ENCODE results near the gene ALG2.
A peak's percentile ranks its signal among the peaks of the same experiment; 100 is the strongest.

ALG2 gene

DNA sequence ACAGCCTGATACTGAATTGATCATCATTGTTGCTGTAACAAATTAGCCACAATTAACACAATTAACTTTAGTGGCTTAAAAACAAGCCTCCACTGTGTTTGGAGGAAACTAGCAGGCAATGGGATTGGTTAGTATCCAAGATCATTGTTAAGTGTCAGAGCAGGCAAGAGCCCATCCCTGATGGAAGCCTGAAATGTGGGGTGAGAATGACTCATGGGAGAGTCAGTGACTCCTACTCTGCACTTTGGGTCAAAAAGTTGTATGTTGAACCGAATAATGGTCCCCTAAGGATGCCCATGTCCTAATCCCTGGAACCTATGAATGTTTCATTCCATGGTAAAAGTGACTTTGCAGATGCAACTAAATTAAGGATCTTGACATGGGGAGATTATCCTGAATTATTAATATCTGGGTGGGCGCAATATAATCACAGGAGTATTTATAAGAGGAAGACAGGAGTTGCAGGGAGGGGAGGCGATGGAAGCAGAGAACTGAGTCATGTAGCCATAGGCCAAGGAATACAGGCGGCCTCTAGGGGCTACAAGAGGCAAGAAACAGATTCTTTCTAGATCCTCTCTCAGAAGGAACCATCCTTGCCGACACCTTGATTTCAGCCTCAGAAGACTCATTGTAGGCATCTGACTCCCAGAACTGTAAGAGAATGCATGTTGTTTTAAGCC, 28.8 kb downstream of the ALG2 start:
- no peak for DNase-seq (ENCODE audit: low read depth in 2 of 2)

GRCh38 chr9:99190597-99191283, 31.0 kb downstream of the ALG2 start:
- DNase-seq (ENCODE audit: low read depth in 2 of 2), result no peak

DNA sequence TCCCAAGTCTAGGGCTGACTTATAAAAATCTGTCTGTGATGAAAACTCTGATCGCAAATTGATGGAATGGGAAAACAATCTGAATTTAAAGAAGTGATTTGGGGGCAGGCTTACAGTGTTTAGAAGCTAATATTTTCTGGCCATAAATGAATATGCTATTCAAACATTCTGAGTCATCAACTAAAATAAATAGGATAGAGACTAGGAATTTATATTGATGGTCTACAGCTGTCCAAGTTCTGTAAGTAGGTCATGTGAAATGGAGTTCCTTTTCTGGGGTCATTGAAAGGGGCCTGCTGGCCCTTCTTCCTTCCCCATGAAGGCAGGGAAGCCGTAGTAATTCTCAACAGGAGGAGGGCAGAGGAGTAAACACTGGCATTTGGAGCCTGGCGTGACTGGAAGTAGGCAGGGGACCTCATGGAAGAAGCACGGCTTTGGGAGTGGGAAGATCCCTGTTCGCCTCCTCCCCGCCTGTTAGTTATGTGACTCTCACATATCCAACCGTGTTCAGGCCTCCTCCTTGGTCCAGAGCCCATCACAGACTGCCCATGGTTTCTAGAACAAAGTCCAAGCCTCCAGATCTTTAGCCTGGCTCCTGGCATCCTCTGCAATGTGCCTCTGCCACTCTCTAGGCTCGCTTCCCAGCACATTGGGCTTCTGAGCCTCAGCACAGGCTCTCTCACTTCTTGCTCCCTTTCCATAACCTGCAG, 31.7 kb downstream of the ALG2 start:
- no peak for DNase-seq (ENCODE audit: low read depth in 2 of 2)

DNA sequence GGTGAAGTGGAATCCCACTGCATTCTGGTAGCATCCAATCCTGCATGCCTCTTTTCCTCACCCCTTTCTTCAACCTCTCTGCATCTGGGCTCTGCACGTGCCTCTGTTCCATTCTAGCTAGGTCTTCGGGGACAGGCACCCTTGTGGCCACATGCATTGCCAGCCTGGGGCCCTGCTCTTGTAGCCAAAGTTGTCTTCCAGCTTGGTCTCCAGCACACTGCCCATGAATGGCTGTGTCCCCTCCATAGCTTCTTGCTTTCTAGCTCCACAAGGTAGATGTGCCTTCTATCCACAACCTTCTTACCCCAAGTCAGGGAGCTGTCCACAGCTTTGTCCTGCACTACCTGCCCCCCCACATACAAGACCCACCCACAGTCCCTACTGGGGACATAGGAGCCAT, 32.6 kb downstream of the ALG2 start:
- DNase-seq (ENCODE audit: low read depth in 2 of 2), result no peak

GRCh38 chr9:99187311-99187710, 34.4 kb downstream of the ALG2 start:
- no peak for DNase-seq (ENCODE audit: low read depth in 2 of 2)

DNA sequence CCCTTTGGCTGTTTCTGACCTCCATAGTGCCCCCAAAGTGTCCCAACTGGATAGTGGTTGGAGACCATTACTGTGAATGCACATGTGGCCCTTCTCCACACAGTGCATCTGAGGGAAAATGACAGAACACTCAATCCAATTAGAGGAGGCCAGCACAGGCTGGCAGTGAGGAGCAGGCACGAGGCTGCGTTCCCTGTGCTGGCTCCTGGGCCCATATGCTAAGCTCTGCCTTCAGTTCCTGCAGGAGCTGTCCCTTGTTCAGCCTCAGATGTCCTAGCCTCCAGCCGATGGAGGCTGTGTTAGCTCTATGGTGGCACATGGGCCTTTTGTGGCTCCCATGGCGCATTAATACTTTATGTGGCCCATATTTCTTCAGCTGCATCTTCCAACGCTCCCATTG, 35.8 kb downstream of the ALG2 start:
- no peak for DNase-seq (ENCODE audit: low read depth in 2 of 2)

DNA sequence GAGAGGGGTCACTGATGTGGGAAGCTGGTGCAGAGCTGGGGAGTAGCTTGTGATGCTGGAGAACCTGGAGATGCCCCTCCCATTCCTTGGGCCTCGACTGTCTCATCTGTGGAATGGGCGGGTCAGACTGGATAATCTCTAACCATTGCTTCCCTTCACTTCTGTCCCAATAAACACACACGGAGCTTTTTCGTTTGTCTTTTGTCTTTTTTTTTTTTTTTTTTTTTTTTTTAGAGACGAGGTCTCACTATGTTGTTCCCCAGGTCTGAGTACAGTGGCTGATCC, 36.5 kb downstream of the ALG2 start:
- DNase-seq (ENCODE audit: low read depth in 2 of 2), result no peak

DNA sequence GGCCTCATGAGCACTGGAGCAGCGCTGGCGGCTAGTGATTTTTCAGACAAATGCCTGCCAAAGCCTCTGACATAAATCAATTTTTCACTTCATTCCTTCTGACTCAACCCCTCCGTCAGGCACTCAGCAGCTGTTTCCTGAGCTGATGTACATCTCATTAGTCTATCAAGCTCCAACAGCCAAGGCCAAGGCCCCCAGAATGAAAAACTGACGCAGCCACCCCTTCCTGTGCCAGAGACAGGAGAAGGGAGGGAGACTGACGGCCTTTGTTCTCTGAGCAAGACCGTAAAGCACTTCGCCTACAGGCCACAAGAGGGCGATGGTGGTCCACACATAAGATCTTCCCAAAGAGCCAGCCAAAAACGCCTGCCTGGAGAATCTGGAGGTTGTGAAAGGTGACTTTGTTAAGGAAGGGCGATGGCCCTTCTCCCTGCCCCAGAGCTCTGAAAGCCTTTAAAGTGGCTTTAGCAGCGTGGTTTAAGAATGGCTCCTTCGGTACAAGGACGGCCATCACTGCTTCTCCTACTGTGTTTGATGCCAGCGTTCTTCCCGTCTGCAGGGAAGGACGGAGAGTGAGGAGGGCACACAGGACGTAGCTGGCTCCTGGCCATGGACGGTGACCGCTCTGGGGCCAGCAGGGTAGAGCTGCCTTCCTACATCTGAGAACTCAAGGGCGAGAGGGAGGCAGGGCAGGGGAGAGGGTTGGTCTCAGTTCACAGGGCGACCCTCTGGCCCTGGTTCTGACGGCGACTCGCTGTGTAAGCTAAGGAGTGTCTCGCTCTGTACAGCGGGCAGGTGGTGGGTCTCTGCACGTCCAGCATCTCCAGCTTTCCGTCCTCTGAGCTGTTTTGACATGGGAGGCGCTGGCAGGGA, 37.0 kb downstream of the ALG2 start:
- peak; percentile 60 to 67 for DNase-seq (ENCODE audit: low read depth in 2 of 2)

DNA sequence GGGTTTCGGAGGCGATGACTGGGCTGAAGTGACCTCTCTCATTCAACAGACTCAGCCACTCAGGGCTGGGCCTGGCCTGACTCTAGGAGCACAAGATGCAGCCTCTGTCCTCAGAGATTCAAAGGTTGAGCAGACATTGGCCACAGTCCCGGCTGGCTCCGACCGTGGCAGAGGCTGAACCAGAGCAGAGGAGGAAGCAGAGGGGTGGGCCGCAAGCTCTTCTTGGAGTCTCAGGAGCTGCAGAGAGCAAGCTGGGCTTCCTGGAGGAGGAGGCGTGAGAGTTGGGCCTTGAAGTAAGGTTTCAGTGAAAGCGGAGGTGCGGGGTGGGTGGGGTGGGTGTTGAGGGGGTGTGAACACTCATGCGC, 37.6 kb downstream of the ALG2 start:
- no peak for DNase-seq (ENCODE audit: low read depth in 2 of 2)

DNA sequence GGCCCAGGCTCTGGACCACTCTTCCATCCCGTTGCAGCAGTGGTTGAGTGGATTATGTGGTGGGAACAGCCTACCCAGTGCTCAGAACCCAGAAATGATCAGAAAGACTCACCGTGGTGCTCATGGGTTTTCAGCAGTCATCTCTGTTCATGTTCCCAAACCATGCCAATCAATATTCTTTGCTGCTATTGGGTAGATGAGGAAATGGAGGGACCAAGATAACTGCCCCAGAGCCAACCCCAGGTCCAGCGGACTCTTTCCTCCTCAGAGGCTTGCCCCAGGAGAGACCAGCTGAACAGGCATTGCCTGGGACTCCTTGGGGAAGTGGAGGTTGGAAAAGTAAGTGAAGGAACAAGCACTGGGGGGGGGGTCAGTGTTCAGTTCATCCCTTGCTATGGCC, 38.1 kb downstream of the ALG2 start:
- DNase-seq (ENCODE audit: low read depth in 2 of 2), result no peak

DNA sequence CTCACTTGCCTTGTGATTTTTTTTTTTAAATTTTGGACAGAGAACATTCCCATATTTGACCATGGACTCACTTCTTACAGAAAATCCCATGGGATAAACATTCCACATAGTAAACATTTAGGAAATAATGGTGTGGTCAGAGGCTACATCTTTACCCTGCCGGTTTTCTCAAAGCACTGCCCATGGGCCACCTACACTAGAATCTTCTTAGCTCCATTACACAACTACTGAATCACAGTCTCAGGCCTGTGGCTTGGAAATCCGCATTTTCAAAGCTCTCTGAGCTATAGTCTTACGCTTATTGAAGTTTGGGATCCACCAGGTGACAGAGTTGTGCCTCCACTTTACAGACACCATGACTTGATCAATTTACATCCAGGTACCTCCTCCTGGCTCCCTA, 39.4 kb downstream of the ALG2 start:
- no peak for DNase-seq (ENCODE audit: low read depth in 2 of 2)

DNA sequence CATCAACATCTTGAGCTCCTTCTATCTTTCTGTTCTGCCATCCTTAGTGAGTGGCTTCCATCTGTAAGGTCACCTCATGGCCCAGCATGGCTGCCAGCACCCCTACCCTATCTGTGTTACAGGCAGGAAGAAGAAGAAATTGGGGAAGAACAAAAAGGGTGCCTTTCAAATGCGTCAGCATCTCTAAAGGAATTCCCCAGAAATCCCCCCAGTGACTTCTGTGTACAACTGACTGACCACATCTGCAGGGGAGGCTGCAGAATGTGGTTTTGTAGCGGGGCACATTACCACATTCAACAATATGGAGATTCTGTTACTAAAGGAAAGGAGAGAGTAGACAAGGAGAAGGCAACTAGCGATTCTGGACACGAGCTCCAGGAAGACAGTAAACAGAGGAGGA, 40.1 kb downstream of the ALG2 start:
- DNase-seq (ENCODE audit: low read depth in 2 of 2), result no peak

- no peak for DNase-seq (ENCODE audit: low read depth in 2 of 2)
These were observed 40.5 kb downstream of the ALG2 start for GRCh38 chr9:99181206-99181605.

DNA sequence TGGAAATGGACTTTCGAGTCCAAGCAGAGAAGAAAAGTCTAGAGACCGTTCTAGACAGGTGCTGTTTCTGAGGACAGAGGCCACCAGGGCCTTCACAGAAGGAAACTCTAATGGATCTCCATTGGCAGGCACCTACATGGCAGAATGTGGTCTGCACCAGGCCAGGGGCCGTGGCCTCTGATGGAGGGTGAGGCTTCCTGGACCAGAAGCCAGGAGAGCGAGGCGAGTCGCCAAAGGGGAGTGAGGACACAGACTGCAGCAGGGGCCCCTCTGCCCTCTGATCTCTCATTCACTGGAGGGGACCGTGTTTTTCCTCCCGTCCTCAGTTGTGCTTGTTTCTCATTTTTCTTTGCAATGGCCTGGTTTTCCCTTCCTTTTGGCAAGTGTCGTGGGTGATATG, 41.1 kb downstream of the ALG2 start:
- no peak for DNase-seq (ENCODE audit: low read depth in 2 of 2)

DNA sequence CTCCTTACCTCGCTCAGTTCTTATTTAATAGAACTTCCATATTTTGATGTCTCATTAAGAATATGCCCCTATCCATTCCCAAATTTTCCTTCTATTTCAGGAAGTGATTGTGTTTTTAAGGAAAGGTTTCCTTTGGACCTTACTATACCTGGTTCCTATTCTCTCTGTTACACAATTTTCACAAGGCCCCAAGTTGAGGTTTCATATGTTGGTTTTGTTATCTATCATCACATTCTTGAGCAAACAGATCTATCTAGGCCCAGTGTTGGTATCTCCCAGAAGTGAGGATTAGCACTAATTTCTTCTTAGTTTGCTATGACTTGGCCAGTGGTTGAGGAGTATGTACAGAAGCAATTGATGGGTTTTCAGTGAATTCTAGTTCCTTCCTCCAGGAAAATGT, 41.5 kb downstream of the ALG2 start:
- DNase-seq (ENCODE audit: low read depth in 2 of 2), result no peak

DNA sequence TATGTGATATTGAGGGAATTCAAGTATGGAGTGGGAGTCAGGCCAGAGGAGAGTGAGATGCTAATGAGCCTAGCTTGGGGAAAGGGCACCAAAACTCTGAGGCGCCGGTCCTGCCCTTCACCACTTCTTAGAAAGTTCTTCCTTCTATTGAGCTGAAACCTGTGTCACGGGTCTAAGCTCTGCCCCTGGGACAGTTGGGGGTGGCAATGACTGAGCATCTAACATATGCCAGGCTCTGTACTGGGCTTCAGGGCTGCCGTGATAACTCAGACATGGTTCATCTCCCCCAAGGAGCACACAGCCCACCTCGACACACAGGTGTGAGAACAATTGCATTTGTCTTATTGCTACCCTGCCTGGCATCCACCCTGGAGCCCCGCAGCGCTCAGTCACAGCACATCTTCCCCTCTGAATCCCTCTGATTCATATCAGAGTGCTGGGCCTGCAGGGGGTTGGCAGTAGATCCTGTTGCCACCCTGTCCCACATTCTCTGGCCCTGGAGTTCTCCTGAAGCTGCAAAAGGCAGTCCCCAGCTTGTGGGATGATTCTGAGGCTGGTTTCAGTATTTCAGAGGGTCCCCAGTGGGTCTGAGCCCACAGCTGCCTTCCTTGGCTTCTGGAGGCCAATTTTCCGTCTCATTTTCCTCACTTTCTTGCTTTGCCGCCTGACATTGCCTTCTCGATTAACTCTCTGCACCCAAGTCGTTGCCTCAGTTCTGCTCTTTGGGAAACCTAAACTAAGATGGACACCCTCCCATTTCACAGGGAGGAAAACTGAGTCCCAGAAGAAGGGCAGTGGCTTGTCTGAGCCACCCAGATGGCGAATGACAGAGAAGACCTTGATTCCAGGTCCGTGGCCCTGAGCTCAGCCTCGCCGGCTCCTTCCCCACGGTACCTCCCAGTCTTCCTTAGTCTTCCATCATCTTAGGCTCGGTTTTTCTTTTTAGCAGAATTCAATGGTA, 42.5 kb downstream of the ALG2 start:
- DNase-seq (ENCODE audit: low read depth in 2 of 2), result no peak

- DNase-seq (ENCODE audit: low read depth in 2 of 2), result no peak
These were observed 44.0 kb downstream of the ALG2 start for GRCh38 chr9:99177576-99178366.

GRCh38 chr9:99176527-99177013, 45.2 kb downstream of the ALG2 start:
- no peak for DNase-seq (ENCODE audit: low read depth in 2 of 2)

DNA sequence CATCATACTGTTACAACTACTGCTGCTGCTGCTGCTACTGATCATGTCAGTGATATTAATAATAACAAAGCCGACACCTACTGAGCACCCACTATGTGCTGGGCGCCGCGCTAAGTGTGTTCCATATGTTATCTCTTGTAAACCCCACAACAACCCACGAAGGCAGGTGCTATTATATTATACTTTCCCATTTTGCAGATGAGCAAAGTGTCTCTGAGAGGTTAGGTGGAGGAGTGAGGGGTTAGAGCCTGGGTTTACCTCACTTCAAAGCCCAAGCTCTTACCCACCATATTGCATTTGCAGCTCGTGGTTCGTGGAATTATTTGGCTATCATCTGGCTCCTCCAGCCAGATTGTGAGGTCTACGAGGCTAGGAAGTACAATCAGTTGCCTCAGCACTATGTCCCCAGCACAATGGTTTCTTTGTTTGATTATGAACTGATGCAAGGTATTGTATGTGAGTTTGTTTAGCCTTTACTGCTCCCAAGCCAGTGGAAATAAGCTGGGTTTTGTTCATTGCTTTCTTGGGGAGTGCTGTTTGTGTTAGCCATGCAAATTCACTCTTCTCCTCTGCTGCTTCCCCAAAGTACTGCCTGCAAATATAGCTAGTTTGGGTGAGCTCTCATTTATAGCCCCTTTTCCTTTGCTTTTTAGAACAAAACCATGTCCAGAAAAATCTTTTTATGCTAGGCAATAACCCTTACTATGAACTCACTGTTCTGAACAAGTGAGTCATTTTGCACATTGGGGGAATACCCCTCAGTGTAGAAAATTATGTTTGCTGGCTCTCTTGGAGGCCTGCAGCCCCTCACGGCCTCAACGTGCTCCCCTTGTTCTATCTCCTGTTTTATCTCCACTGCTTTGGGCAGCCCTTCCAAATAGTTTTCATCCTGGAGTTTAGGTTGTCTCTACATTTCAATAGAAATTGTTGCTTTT, 47.9 kb downstream of the ALG2 start:
- DNase-seq (ENCODE audit: low read depth in 2 of 2), result no peak
